Astrocyte (in vitro differentiated cells and primary cell): ENCODE data around the gene PTMA. TPM values are rescaled to one million over a fixed set of nuclear protein-coding genes. Genes with fewer than 3 reads are reported as not detected.

Experiments
- DNase-seq: peaks from one replicate; pipeline ENCODE4 v3.0.0-alpha.2; 2010; ENCODE audit warnings: low read depth
- FAIRE-seq: peaks from 2 replicates; lab custom pipeline; 2011; peaks lifted over from hg19 to GRCh38; lab: Jason Lieb, UNC
- H2AFZ ChIP-seq: 2 replicates; pipeline ENCODE4 v1.6.0; 2012; ENCODE audit warnings: low read depth, low read length, inconsistent platforms
- H3K27ac ChIP-seq: 2 replicates; pipeline ENCODE4 v1.5.1; 2011; ENCODE audit warnings: low read depth, low read length, inconsistent platforms
- H3K27me3 ChIP-seq: 2 replicates; pipeline ENCODE4 v1.6.0; 2011; ENCODE audit warnings: low read length, inconsistent platforms; ENCODE audit not compliant: insufficient read depth
- H3K36me3 ChIP-seq: 2 replicates; pipeline ENCODE4 v1.5.1; 2011; ENCODE audit warnings: low read length, inconsistent platforms; ENCODE audit not compliant: insufficient read depth
- H3K4me1 ChIP-seq: 2 replicates; pipeline ENCODE4 v1.5.1; 2011; ENCODE audit warnings: low read length, inconsistent platforms; ENCODE audit not compliant: insufficient read depth
- H3K4me2 ChIP-seq: 2 replicates; pipeline ENCODE4 v1.6.0; 2012; ENCODE audit warnings: low read length, inconsistent platforms
- H3K4me3 ChIP-seq: 2 replicates; pipeline ENCODE4 v1.5.1; 2011; ENCODE audit warnings: low read depth, mild to moderate bottlenecking, low read length, inconsistent platforms; ENCODE audit not compliant: insufficient read depth
- H3K79me2 ChIP-seq: 2 replicates; pipeline ENCODE4 v1.6.0; 2012; ENCODE audit warnings: mild to moderate bottlenecking, low read length, inconsistent platforms; ENCODE audit not compliant: insufficient read depth
- H3K9ac ChIP-seq: 2 replicates; pipeline ENCODE4 v1.6.0; 2012; ENCODE audit warnings: mild to moderate bottlenecking, low read length, inconsistent platforms
- H3K9me3 ChIP-seq: 2 replicates; pipeline ENCODE4 v1.5.1; 2012; ENCODE audit warnings: low read depth, mild to moderate bottlenecking, low read length, inconsistent platforms; ENCODE audit not compliant: insufficient read depth
- H4K20me1 ChIP-seq: 2 replicates; pipeline ENCODE4 v1.6.0; 2012; ENCODE audit warnings: low read length, inconsistent platforms; ENCODE audit not compliant: insufficient read depth
- H3K27ac Mint-ChIP-seq: one replicate; pipeline ENCODE4 v1.8.0; 2021; ENCODE audit warnings: mild to moderate bottlenecking, mixed read lengths; ENCODE audit not compliant: unreplicated experiment
- H3K27me3 Mint-ChIP-seq: one replicate; pipeline ENCODE4 v1.8.0; 2021; ENCODE audit warnings: low read depth, mixed read lengths; ENCODE audit not compliant: unreplicated experiment
- H3K36me3 Mint-ChIP-seq: one replicate; pipeline ENCODE4 v1.8.0; 2021; ENCODE audit warnings: low read depth, mixed read lengths; ENCODE audit not compliant: unreplicated experiment
- H3K4me1 Mint-ChIP-seq: one replicate; pipeline ENCODE4 v1.8.0; 2021; ENCODE audit warnings: low read depth, mixed read lengths; ENCODE audit not compliant: unreplicated experiment
- H3K4me3 Mint-ChIP-seq: one replicate; pipeline ENCODE4 v1.8.0; 2021; ENCODE audit warnings: mild to moderate bottlenecking, moderate library complexity, mixed read lengths; ENCODE audit not compliant: unreplicated experiment
- H3K9me3 Mint-ChIP-seq: one replicate; pipeline ENCODE4 v1.8.0; 2021; ENCODE audit warnings: mild to moderate bottlenecking, mixed read lengths; ENCODE audit not compliant: unreplicated experiment
- EZH2 ChIP-seq: IDR thresholded peaks from 2 replicates; pipeline ENCODE4 v1.6.1; 2012; ENCODE audit warnings: mild to moderate bottlenecking, low read length, inconsistent platforms; ENCODE audit not compliant: insufficient read depth
- total RNA-seq: library from RNA; stranded (reverse); gene quantifications from 2 replicates; pipeline ENCODE4 v1.2.1, GENCODE V29; 2021
- TF ChIP-seq, protein P1 (sequence below): IDR thresholded peaks from 2 replicates; pipeline ENCODE4 v1.5.1; 2011; ENCODE audit warnings: low read depth, mild to moderate bottlenecking, inconsistent platforms, low read length, moderate library complexity; ENCODE audit not compliant: insufficient read depth

Gene PTMA
- total RNA-seq, 1 donor from 2014 or later: 469 TPM

DNA sequence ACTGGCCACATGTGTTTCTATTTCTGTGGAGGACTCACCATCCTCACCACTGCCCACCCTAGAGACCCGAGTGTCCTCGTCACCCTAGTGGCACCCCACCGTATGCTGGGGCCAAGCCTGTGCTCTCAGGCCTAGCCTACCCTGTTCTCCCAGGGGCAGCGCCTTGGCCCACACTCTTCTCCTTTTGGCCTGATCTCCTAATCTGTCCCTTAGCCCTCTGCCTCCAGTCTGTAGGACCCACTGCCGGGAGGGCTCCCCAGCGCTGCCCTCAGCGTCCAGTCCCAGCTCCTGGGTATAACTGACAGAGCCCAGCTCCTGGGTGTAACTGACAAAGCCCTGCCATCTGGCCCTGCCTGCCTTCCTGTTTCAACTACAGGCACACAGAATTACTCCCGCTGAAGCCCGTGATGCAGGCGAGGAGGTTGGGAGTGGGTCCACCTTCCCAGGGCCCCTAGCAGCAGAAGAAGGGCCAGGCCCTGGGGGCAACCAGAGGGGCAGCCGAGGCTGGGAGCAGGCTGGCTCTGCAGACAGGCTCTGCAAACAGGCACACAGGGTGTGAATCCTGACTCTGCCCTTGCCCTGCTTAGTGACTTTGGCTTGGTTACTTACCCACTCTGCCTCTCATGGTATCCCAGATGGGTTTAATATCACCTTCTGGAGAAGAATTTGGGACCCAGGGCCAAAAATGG is 25.6 kb upstream of the PTMA start:
- H3K4me1 Mint-ChIP-seq: peaks cover 4% of the 10 kb centered on the region
- TF ChIP-seq, protein P1, sequence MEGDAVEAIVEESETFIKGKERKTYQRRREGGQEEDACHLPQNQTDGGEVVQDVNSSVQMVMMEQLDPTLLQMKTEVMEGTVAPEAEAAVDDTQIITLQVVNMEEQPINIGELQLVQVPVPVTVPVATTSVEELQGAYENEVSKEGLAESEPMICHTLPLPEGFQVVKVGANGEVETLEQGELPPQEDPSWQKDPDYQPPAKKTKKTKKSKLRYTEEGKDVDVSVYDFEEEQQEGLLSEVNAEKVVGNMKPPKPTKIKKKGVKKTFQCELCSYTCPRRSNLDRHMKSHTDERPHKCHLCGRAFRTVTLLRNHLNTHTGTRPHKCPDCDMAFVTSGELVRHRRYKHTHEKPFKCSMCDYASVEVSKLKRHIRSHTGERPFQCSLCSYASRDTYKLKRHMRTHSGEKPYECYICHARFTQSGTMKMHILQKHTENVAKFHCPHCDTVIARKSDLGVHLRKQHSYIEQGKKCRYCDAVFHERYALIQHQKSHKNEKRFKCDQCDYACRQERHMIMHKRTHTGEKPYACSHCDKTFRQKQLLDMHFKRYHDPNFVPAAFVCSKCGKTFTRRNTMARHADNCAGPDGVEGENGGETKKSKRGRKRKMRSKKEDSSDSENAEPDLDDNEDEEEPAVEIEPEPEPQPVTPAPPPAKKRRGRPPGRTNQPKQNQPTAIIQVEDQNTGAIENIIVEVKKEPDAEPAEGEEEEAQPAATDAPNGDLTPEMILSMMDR: no peak
- TF ChIP-seq EZH2: no peak
- FAIRE-seq: no peak

DNA sequence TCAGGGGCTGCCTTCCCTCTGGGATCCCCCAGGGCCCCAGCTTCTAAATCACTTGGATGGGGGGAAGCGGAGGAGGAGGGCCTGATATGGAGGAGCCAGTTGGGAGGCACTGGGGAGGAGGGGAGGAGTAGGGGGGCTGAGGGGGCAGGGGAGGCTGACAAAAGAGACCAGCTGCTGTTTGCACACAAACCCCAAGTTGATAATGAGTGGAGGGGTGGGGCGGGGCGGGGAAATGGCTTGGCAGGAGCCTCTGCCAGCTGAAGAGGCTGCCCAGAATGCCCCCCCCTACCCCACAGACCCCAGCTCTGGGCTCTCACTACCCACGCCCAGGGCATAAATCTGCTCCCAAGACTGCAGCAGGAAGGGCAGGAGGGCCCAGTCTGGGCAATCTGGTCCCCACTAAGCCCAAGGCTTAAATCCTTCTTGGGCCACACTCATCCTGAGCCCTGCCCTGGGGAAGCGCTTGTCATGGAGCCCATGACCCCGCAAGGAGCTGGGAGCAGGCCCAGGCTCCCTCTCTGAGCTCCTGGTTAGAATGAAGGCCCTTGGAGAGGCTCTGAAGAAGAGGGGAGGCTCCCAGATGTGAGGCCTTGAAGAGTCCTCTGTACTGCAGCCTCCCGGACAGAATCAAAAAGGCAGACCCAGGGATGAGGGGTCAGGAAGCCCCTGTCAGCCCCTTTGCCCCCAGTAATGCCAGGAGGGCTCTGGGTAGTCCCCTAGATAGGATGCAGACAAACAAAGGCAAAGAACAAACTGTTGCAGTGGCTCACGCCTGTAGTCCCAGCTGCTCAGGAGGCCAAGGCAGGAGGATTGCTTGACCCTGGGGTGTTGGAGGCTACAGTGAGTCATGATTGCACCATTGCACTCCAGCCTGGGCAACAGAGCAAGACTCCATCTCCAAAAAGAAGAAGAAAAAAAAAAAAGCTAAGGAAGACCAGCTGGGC is 24.8 kb upstream of the PTMA start:
- H3K9me3 ChIP-seq: no peaks in the 10 kb centered on the region
- no peaks in the 10 kb centered on the region for H3K27me3 ChIP-seq
- H3K79me2 ChIP-seq: no peaks in the 10 kb centered on the region
- no peak overlapping the region for H3K9ac ChIP-seq
- TF ChIP-seq, protein P1: no peak
- TF ChIP-seq EZH2: no peak
- FAIRE-seq: no peak
- no peaks in the 10 kb centered on the region for H3K36me3 ChIP-seq
- H3K27me3 Mint-ChIP-seq: peaks cover 13% of the 10 kb centered on the region
- no peak overlapping the region for H3K4me3 Mint-ChIP-seq
- H3K4me3 ChIP-seq: no peak overlapping the region
- no peaks in the 10 kb centered on the region for H4K20me1 ChIP-seq
- H3K27ac Mint-ChIP-seq: no peak overlapping the region
- no peaks in the 10 kb centered on the region for H3K9me3 Mint-ChIP-seq
- no peak overlapping the region for H3K4me2 ChIP-seq
- no peaks in the 10 kb centered on the region for H3K36me3 Mint-ChIP-seq
- DNase-seq: no peak
- H3K4me1 ChIP-seq: peaks cover 11% of the 10 kb centered on the region
- no peak overlapping the region for H2AFZ ChIP-seq
- no peak overlapping the region for H3K27ac ChIP-seq
- H3K4me1 Mint-ChIP-seq: peaks cover 4% of the 10 kb centered on the region

More for the DNA sequence above, 25.6 kb upstream of the PTMA start:
- Mint-ChIP-seq H3K36me3 (no peaks in the 10 kb centered on the region), H3K4me3 (peak overlapping the region; percentile 67), H3K27me3 (peaks cover 13% of the 10 kb centered on the region), H3K27ac (no peak overlapping the region), H3K9me3 (no peaks in the 10 kb centered on the region)
- no peaks in the 10 kb centered on the region for H3K79me2 ChIP-seq
- H3K4me3 ChIP-seq: no peak overlapping the region
- no peaks in the 10 kb centered on the region for H4K20me1 ChIP-seq
- H2AFZ ChIP-seq: no peak overlapping the region
- H3K4me1 ChIP-seq: peaks cover 11% of the 10 kb centered on the region
- H3K27me3 ChIP-seq: no peaks in the 10 kb centered on the region
- H3K4me2 ChIP-seq: no peak overlapping the region
- no peak for DNase-seq
- no peak overlapping the region for H3K27ac ChIP-seq
- H3K36me3 ChIP-seq: no peaks in the 10 kb centered on the region
- no peak overlapping the region for H3K9ac ChIP-seq
- H3K9me3 ChIP-seq: no peaks in the 10 kb centered on the region
